GM06990 (cell line): ENCODE results near the gene CCL13.
A peak's percentile ranks its signal among the peaks of the same experiment; 100 is the strongest.

Experiments
- DNase-seq: peaks from one replicate; pipeline ENCODE4 v3.0.0-alpha.2; 2011; ENCODE audit not compliant: insufficient read length; ENCODE audit errors: extremely low read depth
- H3K27me3 ChIP-seq: replicated peaks from 2 replicates; pipeline ENCODE4 v1.6.0; 2011; ENCODE audit warnings: low read length; ENCODE audit not compliant: control insufficient read depth, insufficient read depth
- H3K36me3 ChIP-seq: 2 replicates; pipeline ENCODE4 v1.5.1; 2011; ENCODE audit warnings: low read length; ENCODE audit not compliant: control insufficient read depth, insufficient read depth
- H3K4me3 ChIP-seq: replicated peaks from 2 replicates; pipeline ENCODE4 v1.5.1; 2011; ENCODE audit warnings: low read depth, mild to moderate bottlenecking, control low read depth, low read length
- CTCF ChIP-seq: IDR thresholded peaks from 2 replicates; pipeline ENCODE4 v1.5.1; 2011; ENCODE audit warnings: low read length, control low read depth, mild to moderate bottlenecking, inconsistent platforms; ENCODE audit not compliant: insufficient read depth, poor library complexity, severe bottlenecking

Gene CCL13

GRCh38 chr17:34354637-34355036 lies 1.6 kb upstream of the CCL13 start:
- no peak overlapping the region for H3K4me3 ChIP-seq
- no peaks in the 10 kb centered on the region for H3K36me3 ChIP-seq
- TF ChIP-seq CTCF, result no peak
- no peaks in the 10 kb centered on the region; the same call in 1 of the 2 replicates for H3K27me3 ChIP-seq
- DNase-seq, result no peak

- Histone ChIP-seq H3K4me3 (no peak overlapping the region), H3K36me3 (no peaks in the 10 kb centered on the region), H3K27me3 (no peaks in the 10 kb centered on the region; the same call in 1 of the 2 replicates)
- peak; percentile 8 for TF ChIP-seq CTCF
- no peak for DNase-seq
These were observed 1.1 kb downstream of the CCL13 start for GRCh38 chr17:34357398-34357797.

- no peaks in the 10 kb centered on the region; the same call in 1 of the 2 replicates for H3K27me3 ChIP-seq
- H3K4me3 ChIP-seq, result no peak overlapping the region
- H3K36me3 ChIP-seq, result no peaks in the 10 kb centered on the region
- TF ChIP-seq CTCF, result no peak
- DNase-seq, result no peak
These were observed 2.4 kb downstream of the CCL13 start for GRCh38 chr17:34358631-34359030.

- DNase-seq, result no peak
- Histone ChIP-seq H3K4me3 (no peak overlapping the region), H3K36me3 (no peaks in the 10 kb centered on the region), H3K27me3 (no peaks in the 10 kb centered on the region; the same call in 1 of the 2 replicates)
- no peak for TF ChIP-seq CTCF
These were observed 4.5 kb downstream of the CCL13 start for GRCh38 chr17:34360601-34361270.

GRCh38 chr17:34361478-34362061 lies 5.3 kb downstream of the CCL13 start:
- DNase-seq, result peak; percentile 51
- H3K36me3 ChIP-seq, result no peaks in the 10 kb centered on the region
- peak; percentile 100 for TF ChIP-seq CTCF
- no peak overlapping the region for H3K4me3 ChIP-seq
- no peaks in the 10 kb centered on the region; the same call in 1 of the 2 replicates for H3K27me3 ChIP-seq
